HG03558 (cell line): ENCODE results near the gene BPIFB6.

ENCODE experiments used
- ATAC-seq: cut with Tn5 transposase; IDR thresholded peaks from one replicate; pipeline ENCODE4 v1.9.1; 2021; ENCODE audit warnings: moderate number of reproducible peaks; ENCODE audit not compliant: unreplicated experiment; ENCODE audit errors: extremely low read depth

The BPIFB6 gene

GRCh38 chr20:33015114-33015484 is 16.3 kb upstream of the BPIFB6 start:
- no peak for ATAC-seq

GRCh38 chr20:33015700-33016580 is 15.5 kb upstream of the BPIFB6 start:
- no peak for ATAC-seq

GRCh38 chr20:33016581-33017109 is 14.8 kb upstream of the BPIFB6 start:
- no peak for ATAC-seq

- ATAC-seq: no peak
Observed at GRCh38 chr20:33017542-33017941, 13.9 kb upstream of the BPIFB6 start.

GRCh38 chr20:33018169-33018931 is 13.1 kb upstream of the BPIFB6 start:
- ATAC-seq: no peak

GRCh38 chr20:33019465-33020277 is 11.8 kb upstream of the BPIFB6 start:
- no peak for ATAC-seq

- no peak for ATAC-seq
Observed at GRCh38 chr20:33020278-33021161, 10.9 kb upstream of the BPIFB6 start.

GRCh38 chr20:33021879-33022278 is 9.6 kb upstream of the BPIFB6 start:
- no peak for ATAC-seq

- no peak for ATAC-seq
Observed at GRCh38 chr20:33022289-33022688, 9.2 kb upstream of the BPIFB6 start.

- no peak for ATAC-seq
Observed at GRCh38 chr20:33022694-33023438, 8.6 kb upstream of the BPIFB6 start.

- no peak for ATAC-seq
Observed at GRCh38 chr20:33023439-33024242, 7.8 kb upstream of the BPIFB6 start.

GRCh38 chr20:33024243-33024560 is 7.2 kb upstream of the BPIFB6 start:
- ATAC-seq: no peak

GRCh38 chr20:33024609-33025317 is 6.7 kb upstream of the BPIFB6 start:
- no peak for ATAC-seq

GRCh38 chr20:33025318-33025876 is 6.1 kb upstream of the BPIFB6 start:
- ATAC-seq: no peak

- no peak for ATAC-seq
Observed at GRCh38 chr20:33026072-33026778, 5.2 kb upstream of the BPIFB6 start.
